NOMO-1 treated with DMSO at 0.1 percent for 48 hours (cell line): Measurements from ENCODE around the gene ATF6.
"Not testable (repeated sequence)": the region's sequence is repeated elsewhere in the genome, so short reads cannot be mapped to it uniquely, and the experiment has no call there.

Source experiments
- DNase-seq: peaks from one replicate; lab custom pipeline; 2025; ENCODE audit not compliant: unreplicated experiment; lab: John Stamatoyannopoulos, UW

Gene ATF6, protein sequence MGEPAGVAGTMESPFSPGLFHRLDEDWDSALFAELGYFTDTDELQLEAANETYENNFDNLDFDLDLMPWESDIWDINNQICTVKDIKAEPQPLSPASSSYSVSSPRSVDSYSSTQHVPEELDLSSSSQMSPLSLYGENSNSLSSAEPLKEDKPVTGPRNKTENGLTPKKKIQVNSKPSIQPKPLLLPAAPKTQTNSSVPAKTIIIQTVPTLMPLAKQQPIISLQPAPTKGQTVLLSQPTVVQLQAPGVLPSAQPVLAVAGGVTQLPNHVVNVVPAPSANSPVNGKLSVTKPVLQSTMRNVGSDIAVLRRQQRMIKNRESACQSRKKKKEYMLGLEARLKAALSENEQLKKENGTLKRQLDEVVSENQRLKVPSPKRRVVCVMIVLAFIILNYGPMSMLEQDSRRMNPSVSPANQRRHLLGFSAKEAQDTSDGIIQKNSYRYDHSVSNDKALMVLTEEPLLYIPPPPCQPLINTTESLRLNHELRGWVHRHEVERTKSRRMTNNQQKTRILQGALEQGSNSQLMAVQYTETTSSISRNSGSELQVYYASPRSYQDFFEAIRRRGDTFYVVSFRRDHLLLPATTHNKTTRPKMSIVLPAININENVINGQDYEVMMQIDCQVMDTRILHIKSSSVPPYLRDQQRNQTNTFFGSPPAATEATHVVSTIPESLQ

GRCh38 chr1:161766102-161766981 lies at the start of gene ATF6:
ATF6 (plus strand) TSS chr1:161766320; CDS start chr1:161766361, 41 bp downstream.
- DNase-seq = peak; percentile 91

DNA sequence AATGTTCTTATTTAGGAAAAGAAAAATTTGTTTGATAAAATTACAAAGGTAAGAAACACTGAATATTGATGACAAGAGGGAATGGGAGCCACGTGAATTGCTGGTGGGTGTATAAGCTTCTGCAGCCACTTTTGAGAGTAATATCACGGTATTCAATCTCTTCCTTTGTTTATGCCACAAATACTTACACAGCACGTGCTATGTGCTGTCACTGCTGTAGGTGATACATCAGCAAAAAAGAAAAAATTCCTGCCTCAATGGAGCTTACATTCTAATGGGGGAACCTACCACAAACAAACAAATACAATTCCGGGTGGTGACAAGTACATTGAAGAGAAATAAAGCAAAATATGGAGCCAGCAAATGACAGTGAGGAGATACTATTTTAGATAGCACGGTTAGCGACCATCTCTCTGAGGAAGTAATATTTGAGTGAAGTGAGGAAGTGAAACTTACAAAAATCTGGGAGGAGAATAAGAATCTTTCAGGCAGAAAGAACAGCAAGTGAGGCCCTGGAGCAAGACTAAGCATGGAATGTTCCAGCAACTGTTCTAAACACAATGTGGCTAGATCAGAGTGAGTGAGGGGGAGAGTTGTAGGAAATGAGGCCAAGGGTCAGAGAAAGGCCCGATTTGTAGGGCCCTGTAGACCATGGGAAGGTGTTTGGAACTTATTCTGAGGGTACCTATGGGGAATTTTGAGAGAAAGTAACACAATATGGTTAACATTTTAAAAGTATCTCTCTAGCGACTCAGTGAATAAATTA lies 47.4 kb upstream of the ATF6 start:
- peak; percentile 84 for DNase-seq

DNA sequence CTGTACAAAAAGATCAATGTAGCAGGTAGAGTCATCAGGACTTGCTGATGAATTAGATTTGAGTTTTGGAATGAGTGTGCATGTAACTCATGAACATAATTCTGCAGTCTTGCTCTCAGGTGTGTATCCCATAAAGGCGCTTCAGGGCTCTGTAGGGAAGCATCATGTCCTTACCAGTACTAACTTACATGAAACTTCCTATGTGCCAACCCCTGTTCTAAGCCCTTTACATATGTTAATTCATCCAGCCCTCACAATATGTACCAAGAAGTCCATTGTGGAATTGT lies 46.9 kb upstream of the ATF6 start:
- DNase-seq = no peak

- no peak for DNase-seq
These were observed 45.7 kb upstream of the ATF6 start for GRCh38 chr1:161720422-161720821.

- no peak for DNase-seq
These were observed 45.0 kb upstream of the ATF6 start, which contains the start of gene FCRLB for GRCh38 chr1:161720956-161721737. FCRLB (plus strand) TSS chr1:161721544; CDS start chr1:161722673, 1,129 bp downstream.

- DNase-seq = peak; percentile 82
These were observed 44.3 kb upstream of the ATF6 start for GRCh38 chr1:161721738-161722343.

DNA sequence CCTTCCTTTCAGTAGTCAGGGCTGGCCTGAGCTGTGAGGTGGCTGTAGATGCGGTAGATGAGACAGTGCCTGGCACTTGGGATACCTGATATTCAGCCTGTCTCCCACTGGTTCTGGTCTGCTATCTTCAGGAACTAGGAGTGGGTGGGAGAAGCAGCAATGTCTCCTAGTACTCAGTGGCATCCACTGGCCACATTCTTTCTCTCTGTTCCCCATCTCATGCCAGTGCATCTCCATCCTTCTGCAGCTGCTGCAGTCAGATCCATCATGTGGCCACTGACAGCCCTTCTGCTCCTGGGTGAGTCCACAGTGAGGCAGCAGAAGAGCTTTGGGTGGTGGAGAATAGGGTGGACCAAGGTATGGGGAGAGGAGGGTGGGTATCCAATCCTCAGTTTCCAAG lies 43.7 kb upstream of the ATF6 start:
- no peak for DNase-seq

DNA sequence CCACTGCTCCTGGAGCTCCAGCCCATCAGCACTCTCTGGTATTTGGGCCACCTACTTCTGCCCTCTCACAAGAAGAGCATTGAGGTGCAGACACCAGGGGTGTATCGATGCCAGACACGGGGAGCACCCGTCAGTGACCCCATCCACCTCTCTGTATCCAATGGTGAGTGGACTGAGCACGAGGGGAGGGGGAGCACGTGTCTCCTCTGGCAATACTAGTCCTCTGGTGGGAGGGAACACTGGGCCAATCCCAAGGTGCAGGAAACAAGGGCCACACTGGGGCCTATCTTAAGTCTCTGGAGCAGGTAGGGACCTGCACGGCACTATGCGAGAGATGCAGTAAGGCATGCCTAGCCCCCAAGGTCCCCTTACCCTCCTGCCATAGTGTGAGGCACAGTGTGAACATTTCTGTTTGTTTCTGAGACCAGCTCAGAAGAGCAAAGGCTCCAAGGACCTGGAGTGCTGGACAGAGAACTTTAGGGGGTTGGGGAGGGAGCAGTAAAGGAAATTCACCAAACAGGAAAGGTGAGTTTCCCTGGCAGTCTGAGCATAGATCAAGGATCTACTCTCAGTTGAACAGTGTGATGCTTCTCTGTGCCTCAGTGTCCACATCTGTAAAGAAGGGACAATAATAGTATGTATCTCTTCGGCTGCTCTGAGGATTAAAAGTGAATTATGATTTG lies 42.5 kb upstream of the ATF6 start:
- DNase-seq = no peak

DNA sequence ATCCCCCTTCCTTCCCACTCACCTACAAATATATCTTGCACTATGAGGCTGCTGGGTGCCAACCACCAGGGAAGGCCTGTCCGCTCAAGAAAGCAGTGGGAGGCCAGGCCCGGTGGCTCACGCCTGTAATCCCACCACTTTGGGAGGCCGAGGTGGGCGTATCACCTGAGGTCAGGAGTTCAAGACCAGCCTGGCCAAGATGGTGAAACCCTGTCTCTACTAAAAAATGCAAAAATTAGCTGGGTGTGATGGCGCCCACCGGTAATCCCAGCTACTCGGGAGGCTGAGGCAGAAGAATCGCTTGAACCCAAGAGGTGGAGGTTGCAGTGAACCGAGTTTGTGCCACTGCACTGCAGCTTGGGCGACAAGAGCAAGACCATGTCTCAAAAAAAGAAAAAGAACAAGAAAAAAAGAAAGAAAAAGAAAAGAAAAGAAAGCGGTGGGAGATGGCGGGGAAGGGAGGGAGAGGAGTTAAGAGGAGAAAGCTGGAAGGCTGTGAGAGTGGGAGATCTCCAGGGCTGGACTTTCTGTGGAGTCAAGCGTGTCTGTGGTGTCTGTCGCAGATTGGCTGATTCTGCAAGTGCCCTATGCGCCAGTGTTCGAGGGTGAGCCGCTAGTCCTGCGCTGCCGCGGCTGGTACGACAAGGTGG lies 40.7 kb upstream of the ATF6 start:
- DNase-seq = not testable (repeated sequence)

DNA sequence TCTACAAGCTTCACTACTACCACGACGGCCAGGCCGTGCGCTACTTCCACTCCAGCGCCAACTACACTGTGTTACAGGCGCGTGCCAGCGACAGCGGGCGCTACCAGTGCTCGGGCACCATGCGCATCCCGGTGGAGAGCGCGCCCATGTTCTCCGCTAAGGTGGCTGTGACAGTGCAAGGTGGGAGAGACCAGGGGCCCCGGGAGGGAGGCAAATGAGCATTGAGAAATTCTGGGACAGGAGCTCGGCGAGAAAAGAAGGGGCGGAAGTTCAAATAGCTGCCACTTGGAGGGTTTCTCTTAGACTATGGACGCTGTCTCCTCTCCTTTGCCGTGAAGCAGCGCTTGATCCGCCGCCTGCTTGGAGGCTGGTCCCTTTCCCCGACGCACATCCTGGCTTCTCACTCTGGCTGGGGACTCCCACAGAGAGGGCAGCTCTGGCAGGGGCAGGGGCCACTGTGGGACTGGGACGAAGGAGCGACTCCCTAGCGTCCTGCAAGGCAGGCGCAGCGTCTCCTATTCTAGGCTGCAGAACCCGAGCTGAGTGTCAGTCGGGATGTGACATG lies 40.1 kb upstream of the ATF6 start:
- peak; percentile 60 for DNase-seq

DNA sequence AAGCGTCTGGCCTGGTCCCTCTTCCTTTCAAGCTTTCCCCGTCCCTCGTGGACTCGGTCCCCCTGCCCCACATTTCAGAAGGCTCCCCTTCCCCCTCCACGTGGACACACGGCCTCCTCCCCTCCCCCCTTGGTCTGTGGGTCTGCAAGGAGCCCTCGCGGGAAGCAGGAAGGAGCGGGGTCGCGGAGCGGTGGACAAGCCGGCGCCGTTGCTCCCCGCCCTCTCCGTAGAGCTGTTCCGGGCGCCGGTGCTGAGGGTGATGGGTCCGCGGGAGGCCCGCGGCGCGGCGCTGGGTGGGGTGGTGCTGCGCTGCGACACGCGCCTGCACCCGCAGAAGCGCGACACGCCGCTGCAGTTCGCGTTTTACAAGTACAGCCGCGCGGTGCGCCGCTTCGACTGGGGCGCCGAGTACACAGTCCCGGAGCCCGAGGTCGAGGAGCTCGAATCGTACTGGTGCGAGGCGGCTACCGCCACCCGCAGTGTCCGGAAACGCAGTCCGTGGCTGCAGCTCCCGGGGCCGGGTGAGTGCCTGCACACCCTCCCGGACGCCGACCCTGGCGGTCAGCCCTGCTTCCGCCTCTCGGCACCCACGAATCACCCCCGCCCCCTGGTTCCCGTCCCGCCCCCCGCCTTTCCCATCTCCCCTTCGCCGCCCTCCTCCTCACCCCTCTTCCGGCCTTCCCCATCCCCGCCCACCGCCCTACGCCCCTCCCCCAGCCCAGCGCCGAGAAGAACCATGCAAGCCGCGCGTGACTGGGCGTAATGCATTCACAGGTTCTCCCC lies 39.5 kb upstream of the ATF6 start:
- peak; percentile 72 for DNase-seq

DNA sequence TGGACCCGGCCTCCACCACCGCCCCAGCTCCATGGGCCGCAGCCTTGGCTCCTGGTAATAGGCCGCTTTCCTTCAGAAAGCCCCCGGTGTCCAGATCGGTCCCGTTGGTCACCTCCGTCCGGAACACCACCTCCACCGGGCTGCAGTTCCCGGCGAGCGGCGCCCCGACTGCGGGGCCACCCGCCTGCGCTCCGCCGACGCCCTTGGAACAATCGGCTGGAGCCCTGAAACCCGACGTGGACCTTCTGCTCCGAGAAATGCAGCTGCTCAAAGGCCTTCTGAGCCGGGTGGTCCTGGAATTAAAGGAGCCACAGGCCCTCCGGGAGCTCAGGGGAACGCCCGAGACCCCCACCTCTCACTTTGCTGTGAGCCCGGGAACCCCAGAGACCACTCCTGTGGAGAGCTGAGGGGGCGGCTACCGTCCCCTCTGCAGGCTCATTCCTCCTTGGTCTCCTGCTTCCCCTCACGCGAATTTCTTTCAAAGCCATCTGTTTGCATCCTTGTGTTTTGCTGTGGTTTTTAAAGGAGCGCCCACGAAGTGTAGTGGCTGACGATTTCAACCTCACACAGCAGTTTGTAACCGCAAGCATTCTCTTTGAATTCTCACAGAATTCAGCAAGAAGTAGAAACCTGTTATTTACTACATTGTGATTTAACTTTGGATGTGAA lies 38.7 kb upstream of the ATF6 start:
- peak; percentile 22 for DNase-seq

- DNase-seq = no peak
These were observed 37.5 kb upstream of the ATF6 start for GRCh38 chr1:161728376-161729226.

GRCh38 chr1:161730050-161730564 lies 36.0 kb upstream of the ATF6 start:
- peak; percentile 61 for DNase-seq

DNA sequence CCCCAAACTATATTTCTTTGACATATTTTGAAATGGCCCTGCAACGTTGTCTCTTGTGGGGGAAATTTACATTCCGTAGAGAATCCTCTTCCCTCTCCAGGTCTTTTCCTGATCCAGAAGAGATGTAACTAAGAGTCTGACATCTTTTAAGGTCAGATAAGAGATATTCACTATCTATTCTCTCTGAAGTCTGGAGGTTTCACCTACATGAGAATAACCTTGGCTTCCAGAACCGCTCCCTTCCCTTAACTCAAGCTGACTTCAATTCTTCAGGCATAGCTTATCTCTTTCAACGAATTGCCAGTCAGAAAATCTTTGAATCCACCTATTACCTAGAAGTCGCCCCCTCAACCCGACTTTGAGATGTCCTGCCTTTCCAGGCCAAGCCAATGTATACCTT lies 34.9 kb upstream of the ATF6 start:
- DNase-seq = no peak
